Measurements from ENCODE around the gene P2RX4. TPM values are rescaled to one million over a fixed set of nuclear protein-coding genes. Genes with fewer than 3 reads are reported as not detected.
"Not testable (repeated sequence)": the region's sequence is repeated elsewhere in the genome, so short reads cannot be mapped to it uniquely, and the experiment has no call there.

The P2RX4 gene
- polyA plus RNA-seq (2013, experiment 1 of 2; ENCODE audit: insufficient read length) = 13.5 TPM
- polyA plus RNA-seq (2013, experiment 2 of 2; ENCODE audit: insufficient read length) = 12.2 TPM

GRCh38 chr12:121209624-121210572, at the start of gene P2RX4:
Gene P2RX4, plus strand, starts transcription at chr12:121210129. Its CDS starts 36 bp downstream, at chr12:121210165.
- DNase-seq = peak; percentile 79

- no peak for DNase-seq
These were observed 47.5 kb upstream of the P2RX4 start for GRCh38 chr12:121162384-121162783.

GRCh38 chr12:121162985-121163384, 46.9 kb upstream of the P2RX4 start:
- no peak for DNase-seq

- not testable (repeated sequence) for DNase-seq
These were observed 45.1 kb upstream of the P2RX4 start for GRCh38 chr12:121164839-121165238.

- DNase-seq = no peak
These were observed 44.6 kb upstream of the P2RX4 start for GRCh38 chr12:121165316-121165715.

- DNase-seq = no peak
These were observed 43.6 kb upstream of the P2RX4 start for GRCh38 chr12:121166356-121166755.

GRCh38 chr12:121167232-121167820, 42.6 kb upstream of the P2RX4 start:
- DNase-seq = no peak

- no peak for DNase-seq
These were observed 42.0 kb upstream of the P2RX4 start for GRCh38 chr12:121167951-121168350.

- no peak for DNase-seq
These were observed 39.8 kb upstream of the P2RX4 start for GRCh38 chr12:121170151-121170550.

- DNase-seq = peak; percentile 32
These were observed 39.2 kb upstream of the P2RX4 start for GRCh38 chr12:121170611-121171260.

GRCh38 chr12:121172145-121172544, 37.8 kb upstream of the P2RX4 start:
- no peak for DNase-seq

GRCh38 chr12:121175383-121176119, 34.4 kb upstream of the P2RX4 start:
- no peak for DNase-seq

- DNase-seq = no peak
These were observed 33.0 kb upstream of the P2RX4 start for GRCh38 chr12:121176826-121177529.

GRCh38 chr12:121181181-121181580, 28.7 kb upstream of the P2RX4 start:
- peak; percentile 40 for DNase-seq

GRCh38 chr12:121182222-121182893, 27.6 kb upstream of the P2RX4 start:
- no peak for DNase-seq

- no peak for DNase-seq
These were observed 25.5 kb upstream of the P2RX4 start for GRCh38 chr12:121184425-121184824.

- no peak for DNase-seq
These were observed 24.7 kb upstream of the P2RX4 start for GRCh38 chr12:121184984-121185889.

- no peak for DNase-seq
These were observed 23.1 kb upstream of the P2RX4 start for GRCh38 chr12:121186826-121187225.

- DNase-seq = no peak
These were observed 22.4 kb upstream of the P2RX4 start for GRCh38 chr12:121187501-121187900.

GRCh38 chr12:121188227-121188626, 21.7 kb upstream of the P2RX4 start:
- no peak for DNase-seq

Data from fibroblast of skin of abdomen (primary cell).